Adrenal gland (tissue), 5 donors: ENCODE data around the gene GPX8.

ENCODE experiments used
- CTCF ChIP-seq, 6 experiments: fragments of 450-650 bp in 4 of 6; fragments of 200-600 bp in 2 of 6; sonication (generic) in 1 of 6; IDR thresholded peaks; 1 replicate in 5 of 6; 2 replicates in 1 of 6; pipeline versions ENCODE4 v1.5.1 to v1.8.0; 2016 to 2021; ENCODE audit warnings: antibody characterized with exemption in 6 of 6, mild to moderate bottlenecking in 2 of 6, moderate library complexity in 1 of 6
- POLR2A ChIP-seq, 2 donors: fragments of 450-650 bp; IDR thresholded peaks; one replicate each; pipeline ENCODE4 v1.6.1; 2017; ENCODE audit warnings: antibody characterized with exemption in 2 of 2, mild to moderate bottlenecking in 2 of 2, moderate library complexity in 1 of 2
- donor health status: DM: no; HTN: no; CAD: no.

GRCh38 chr5:55187370-55187769, 27.4 kb downstream of the GPX8 start:
- TF ChIP-seq CTCF (IDR thresholded peaks at IDR 0.05), result no peak
- TF ChIP-seq POLR2A (IDR thresholded peaks at IDR 0.05), result no peak
